Uterus (tissue), 2 donors: ENCODE measurements around the gene CIITA.

ENCODE experiments used
- CTCF ChIP-seq, 4 experiments: fragments of 200-600 bp in 2 of 4; fragments of 450-650 bp in 2 of 4; sonication (generic) in 2 of 4; IDR thresholded peaks; one replicate each; pipeline ENCODE4 v1.5.1; 2016 to 2019; ENCODE audit warnings: antibody characterized with exemption in 4 of 4, mild to moderate bottlenecking in 2 of 4, moderate library complexity in 1 of 4
- POLR2A ChIP-seq, 2 donors: fragments of 450-650 bp; IDR thresholded peaks; one replicate each; pipeline ENCODE4 v1.6.1; 2016; ENCODE audit warnings: antibody characterized with exemption in 2 of 2, mild to moderate bottlenecking in 1 of 2, moderate library complexity in 1 of 2

DNA sequence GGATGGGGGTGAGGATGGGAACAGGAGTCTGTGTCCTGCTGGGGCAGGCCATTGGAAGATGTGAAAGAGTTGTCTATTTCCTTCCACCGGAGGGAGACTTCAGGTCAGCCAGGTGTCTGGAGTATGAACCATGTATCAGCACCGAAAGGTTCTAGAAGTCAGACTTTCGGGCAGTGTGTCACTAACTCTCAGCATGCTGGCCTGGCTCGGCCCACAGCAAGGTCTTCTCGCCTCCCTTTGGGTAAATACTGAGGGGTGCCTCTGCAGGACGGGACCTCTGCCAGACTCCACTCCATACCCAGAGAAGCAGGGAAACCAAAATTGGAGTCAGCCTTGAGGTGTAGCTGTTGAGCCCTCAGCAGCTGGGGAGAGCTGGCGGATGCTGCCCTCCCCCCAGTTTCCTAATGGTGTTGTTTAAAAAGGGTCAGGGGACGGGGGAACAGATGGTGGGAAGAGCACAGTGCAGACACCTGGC, 507 bp downstream of the CIITA start:
- TF ChIP-seq CTCF (IDR thresholded peaks at IDR 0.05) (no peak), POLR2A (IDR thresholded peaks at IDR 0.05) (no peak)
